LNCAP (cell line): ENCODE data around the gene GAB2.

Source experiments
- TF ChIP-seq, protein P1 (sequence below): fragments of 450-650 bp; IDR thresholded peaks from 2 replicates; pipeline ENCODE4 v1.5.1; 2017; ENCODE audit warnings: mild to moderate bottlenecking

GAB2 gene

DNA sequence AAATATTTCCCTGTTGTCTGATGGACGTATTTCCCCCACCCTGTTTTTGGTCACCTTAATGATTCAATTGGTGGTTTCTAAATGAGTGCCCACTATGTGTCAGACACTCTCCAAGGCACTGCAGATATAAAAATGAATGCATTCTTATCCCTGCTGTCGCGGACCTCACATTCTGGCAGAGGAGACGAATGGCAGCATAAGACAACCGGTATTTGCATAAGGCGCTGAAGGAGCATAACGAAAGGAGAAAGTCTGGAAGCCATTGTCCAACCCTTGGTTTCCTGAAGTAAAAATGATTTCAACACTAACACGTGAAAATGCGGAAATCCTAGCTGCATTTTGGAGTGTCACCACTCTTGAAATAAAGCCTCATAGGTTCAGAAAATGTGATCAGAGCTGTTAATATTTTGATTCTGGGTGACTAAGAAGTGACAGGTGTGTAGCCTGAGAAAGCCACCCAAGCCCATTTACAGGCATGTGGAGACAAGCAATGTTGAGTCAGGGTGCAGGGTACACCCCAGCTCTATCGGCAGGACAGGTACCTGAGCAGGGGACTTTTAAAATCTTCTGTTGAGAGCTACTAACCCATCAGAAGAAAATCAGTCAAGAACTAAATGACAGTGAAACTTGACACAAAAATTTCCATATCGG lies 10.1 kb upstream of the GAB2 start:
- TF ChIP-seq, protein P1, sequence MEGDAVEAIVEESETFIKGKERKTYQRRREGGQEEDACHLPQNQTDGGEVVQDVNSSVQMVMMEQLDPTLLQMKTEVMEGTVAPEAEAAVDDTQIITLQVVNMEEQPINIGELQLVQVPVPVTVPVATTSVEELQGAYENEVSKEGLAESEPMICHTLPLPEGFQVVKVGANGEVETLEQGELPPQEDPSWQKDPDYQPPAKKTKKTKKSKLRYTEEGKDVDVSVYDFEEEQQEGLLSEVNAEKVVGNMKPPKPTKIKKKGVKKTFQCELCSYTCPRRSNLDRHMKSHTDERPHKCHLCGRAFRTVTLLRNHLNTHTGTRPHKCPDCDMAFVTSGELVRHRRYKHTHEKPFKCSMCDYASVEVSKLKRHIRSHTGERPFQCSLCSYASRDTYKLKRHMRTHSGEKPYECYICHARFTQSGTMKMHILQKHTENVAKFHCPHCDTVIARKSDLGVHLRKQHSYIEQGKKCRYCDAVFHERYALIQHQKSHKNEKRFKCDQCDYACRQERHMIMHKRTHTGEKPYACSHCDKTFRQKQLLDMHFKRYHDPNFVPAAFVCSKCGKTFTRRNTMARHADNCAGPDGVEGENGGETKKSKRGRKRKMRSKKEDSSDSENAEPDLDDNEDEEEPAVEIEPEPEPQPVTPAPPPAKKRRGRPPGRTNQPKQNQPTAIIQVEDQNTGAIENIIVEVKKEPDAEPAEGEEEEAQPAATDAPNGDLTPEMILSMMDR: no peak

DNA sequence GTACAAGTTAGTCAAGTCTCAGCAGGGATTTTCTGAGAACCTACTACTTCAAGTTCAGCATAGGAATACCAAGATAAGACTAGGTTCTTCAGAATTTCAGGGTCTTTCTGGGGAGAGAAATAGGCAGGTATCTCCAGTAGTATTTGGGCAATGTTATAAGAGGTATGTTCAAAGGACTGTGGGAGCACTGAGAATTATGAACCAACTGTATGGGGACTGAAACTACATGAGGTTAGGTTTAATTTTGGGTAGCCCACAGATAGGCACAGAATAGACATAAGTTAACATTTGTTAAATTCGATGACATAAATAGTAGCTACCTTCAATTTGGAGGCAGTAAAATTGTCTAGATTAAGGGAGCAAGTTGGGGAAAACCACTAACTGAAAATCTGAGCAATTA lies 9.2 kb upstream of the GAB2 start:
- TF ChIP-seq, protein P1: no peak

DNA sequence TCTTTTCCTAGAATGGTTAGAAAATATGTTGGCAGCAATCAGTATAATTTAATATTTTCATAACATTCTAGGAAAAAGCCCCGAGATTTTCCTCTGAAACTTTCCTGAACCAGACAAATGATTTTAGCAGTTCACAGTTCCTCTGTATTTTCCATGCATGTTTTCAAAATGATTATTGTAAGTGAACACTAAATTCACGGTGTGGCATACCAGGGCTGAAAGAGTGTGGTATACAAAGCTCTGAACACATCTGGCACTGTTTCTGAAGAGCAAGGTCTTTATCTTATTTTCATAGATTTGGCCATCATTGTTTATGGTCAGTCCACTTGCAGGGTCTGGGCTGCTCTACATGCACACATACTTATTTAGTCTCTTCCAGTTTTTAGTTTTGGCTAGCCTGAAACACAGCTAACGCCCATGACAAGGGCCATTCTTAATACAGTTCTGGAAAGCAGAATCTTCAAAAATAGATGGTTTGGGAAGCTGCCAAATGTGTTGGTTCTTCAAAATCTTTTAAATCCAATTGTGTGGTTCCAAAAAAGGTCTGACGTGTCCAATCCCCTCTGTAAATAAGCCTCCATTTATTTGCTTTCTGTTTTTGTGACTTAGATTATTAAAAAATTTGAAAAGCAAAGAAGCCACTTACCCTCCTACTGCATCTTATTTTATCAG lies 7.9 kb upstream of the GAB2 start:
- TF ChIP-seq, protein P1: no peak

DNA sequence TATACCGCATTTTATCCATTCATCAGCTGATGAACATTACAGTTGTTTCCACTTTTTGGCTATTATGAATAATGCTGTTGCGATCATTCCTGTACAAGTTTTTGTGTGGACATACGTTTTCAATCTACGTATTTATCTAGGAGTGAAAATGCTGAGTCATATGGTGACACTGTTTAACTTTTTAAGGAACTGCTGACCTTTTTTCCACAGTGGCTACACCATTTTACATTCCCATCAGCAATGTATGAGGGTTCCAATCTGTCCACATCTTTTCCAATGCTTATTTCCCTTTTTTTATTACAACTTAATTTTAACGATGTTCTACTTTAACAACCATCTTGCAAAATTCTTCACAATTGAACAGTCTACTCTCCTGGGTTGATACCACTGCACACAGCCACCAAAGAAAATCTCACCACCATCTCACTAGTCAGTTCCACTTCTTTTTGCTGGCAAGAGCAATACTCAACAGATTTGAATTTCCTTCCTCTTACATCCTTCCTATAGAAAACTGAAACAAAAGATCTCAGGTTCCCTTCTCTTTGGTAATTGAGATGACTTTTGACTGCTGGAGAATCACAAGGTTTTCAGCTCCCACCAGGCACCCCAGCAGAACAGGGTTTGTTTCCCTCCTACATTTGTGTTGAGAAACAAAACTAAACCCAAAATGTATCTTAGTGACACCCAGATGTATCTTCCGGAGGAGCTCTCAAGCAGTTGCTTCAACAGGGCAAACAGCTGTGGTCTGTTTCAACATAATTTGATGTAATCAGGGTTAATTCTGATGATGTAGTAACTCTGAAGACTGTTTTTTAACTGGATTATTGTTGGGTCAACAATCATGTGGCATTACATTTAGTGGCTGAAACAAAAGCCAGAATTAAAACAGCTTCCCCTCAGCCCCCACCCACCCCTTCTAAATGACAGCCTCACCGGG lies 7.0 kb upstream of the GAB2 start:
- TF ChIP-seq, protein P1: no peak

DNA sequence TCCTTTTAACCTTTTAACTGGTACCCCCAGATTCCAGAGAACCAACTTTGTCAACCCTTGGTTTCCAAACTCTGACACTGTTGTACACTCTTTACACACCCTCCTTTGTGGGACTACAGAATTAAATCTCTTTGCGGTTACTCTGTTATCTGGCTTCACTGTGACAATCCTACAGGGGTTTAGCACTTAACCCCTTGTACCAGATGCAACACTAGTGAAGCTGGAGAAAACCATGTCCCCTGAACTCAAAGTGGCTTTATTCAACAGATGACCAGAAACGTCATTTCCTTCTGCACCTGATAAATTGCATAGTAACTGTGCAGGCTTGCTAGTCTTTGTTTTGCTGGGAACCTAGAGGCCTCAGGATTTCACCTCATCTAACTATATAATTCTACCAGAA lies 5.6 kb upstream of the GAB2 start:
- TF ChIP-seq, protein P1: no peak

DNA sequence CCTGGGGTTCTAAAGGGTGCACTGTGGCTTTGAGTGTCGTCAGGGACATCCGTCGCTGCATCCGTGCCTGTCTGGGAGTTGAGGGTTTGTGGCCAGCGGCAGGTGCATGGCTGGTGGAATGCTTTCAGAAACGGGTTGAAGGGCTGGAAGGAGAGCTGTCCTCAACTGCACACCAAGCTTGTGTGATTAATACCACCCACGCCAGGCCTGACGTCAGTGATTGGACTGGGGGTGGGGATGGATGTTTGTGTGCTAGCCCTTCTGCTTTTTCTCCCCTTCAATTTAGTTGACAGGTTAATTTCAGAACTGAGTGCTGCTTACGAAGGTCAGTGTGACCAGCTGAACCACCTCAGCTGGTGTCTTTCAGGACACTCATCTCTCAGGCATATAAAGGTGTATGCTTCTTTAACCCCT lies 3.2 kb upstream of the GAB2 start:
- TF ChIP-seq, protein P1: no peak

DNA sequence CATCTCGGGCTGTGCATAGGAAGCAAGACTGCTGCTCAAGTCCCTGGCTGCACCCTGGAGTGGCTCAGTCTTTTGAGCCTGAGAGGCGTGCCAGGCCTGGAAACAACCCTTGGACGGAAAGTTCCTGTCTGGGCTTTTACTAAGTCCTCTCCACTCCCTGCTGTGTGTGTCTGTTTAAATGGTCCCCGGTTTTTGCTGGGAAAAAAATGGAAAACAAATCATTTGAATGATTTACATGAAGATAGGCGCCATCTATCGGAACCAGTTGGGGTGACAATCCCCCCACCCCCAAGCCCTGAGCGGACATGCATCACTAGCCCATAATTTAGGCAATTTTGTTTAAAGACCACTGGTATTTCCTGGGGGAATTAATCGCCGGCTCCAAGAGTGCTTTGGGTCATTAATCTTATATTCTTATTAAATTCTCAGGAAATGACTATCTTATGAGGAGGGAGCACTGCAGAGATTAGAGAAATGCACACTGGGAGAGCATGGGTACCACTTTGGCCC lies 2.7 kb upstream of the GAB2 start:
- TF ChIP-seq, protein P1: peak; percentile 59
